Measurements from ENCODE around the gene CERS6. TPM values are rescaled to one million over a fixed set of nuclear protein-coding genes. Genes with fewer than 3 reads are reported as not detected.

Gene CERS6
- total and polyA plus RNA-seq, 2 experiments from 2014 or later = 8.3 to 16.0 TPM

DNA sequence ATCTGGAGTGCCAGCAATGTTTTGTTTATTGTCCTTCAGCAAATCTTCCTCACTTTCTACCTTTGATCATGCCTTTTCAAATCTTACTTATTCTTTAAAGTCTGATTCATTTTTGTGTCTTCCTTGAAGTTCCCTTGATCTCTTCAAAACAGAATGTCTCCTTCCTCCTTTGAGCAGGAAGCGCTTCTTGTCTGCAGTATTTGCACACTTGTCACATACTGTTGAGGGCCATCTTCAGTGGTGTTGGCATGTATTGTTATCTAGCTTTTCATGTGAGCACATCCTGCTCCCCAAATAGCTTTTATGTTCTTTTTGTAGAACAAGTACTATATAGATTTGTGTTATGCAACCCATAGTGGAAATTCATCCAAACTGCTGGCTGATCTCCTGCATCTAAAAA, 5.9 kb upstream of the CERS6 start:
- no peaks in the 10 kb centered on the region for H3K9me2 ChIP-seq (ENCODE audit: insufficient read depth)
- WGBS, 2 experiments (ENCODE audit: low coverage in 1 of 2, low lambda C conversion rate in 2 of 2, missing lambda C conversion rate in 2 of 2) = 97 to 100% methylated on average over 1 of the region's 1 CpG
- no peaks in the 10 kb centered on the region for H3K9me3 ChIP-seq (ENCODE audit: low read depth)
- TF ChIP-seq EZH2phosphoT487 (IDR thresholded peaks at IDR 0.05; ENCODE audit: insufficient read depth, low read depth) = no peak
- TF ChIP-seq EZH2 (IDR thresholded peaks at IDR 0.05; ENCODE audit: insufficient read depth, poor library complexity, severe bottlenecking) = no peak
- H3K4me3 ChIP-seq = no peak overlapping the region
- no peak overlapping the region for H3K9ac ChIP-seq
- H3K4me2 ChIP-seq (ENCODE audit: unreplicated experiment) = no peak overlapping the region
- no peak for DNase-seq
- no peaks in the 10 kb centered on the region for H3K27me3 ChIP-seq (replicated peaks; ENCODE audit: insufficient read depth)
- H3K79me2 ChIP-seq (ENCODE audit: insufficient read depth) = no peaks in the 10 kb centered on the region
- H4K20me1 ChIP-seq (ENCODE audit: insufficient read depth) = no peaks in the 10 kb centered on the region
- in situ Hi-C loops (cut with MboI) = no loop called here
- H3F3A ChIP-seq (ENCODE audit: insufficient read depth) = no peaks in the 10 kb centered on the region
- no peaks in the 10 kb centered on the region for H3K4me1 ChIP-seq (ENCODE audit: insufficient read depth)
- no peaks in the 10 kb centered on the region for H3K36me3 ChIP-seq (ENCODE audit: low read depth)
- H2AFZ ChIP-seq = no peak overlapping the region
- H3K27ac ChIP-seq = no peak overlapping the region

DNA sequence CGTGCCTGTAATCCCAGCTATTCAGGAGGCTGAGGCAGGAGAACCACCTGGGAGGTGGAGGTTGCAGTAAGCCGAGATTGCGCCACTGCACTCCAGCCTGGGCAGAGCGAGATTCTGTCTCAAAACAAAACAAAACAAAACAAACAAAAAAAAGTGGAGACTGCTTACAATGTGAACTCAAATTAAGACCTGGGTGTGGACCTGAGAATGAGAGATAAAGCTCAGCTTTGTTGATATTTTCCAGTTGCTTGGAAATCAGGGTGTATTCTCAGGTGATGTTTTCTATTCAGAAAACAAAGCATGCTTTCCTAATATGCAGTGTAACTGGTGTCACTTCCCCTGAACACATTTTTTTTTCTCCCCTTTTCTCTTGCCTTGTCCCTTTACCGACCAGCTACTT, 5.3 kb upstream of the CERS6 start:
- H2AFZ ChIP-seq = no peak overlapping the region
- H3K9me2 ChIP-seq (ENCODE audit: insufficient read depth) = no peaks in the 10 kb centered on the region
- H3K4me3 ChIP-seq = no peak overlapping the region
- H3F3A ChIP-seq (ENCODE audit: insufficient read depth) = no peaks in the 10 kb centered on the region
- TF ChIP-seq EZH2 (IDR thresholded peaks at IDR 0.05; ENCODE audit: insufficient read depth, poor library complexity, severe bottlenecking) (no peak), EZH2phosphoT487 (IDR thresholded peaks at IDR 0.05; ENCODE audit: insufficient read depth, low read depth) (no peak)
- no peaks in the 10 kb centered on the region for H3K9me3 ChIP-seq (ENCODE audit: low read depth)
- 68 to 69% methylated on average over 5 of the region's 5 CpGs for WGBS, 2 experiments (ENCODE audit: low coverage in 1 of 2, low lambda C conversion rate in 2 of 2, missing lambda C conversion rate in 2 of 2)
- no peak for DNase-seq
- no peaks in the 10 kb centered on the region for H3K27me3 ChIP-seq (replicated peaks; ENCODE audit: insufficient read depth)
- no peaks in the 10 kb centered on the region for H3K79me2 ChIP-seq (ENCODE audit: insufficient read depth)
- in situ Hi-C loops (cut with MboI) = no loop called here
- H3K9ac ChIP-seq = no peak overlapping the region
- no peaks in the 10 kb centered on the region for H4K20me1 ChIP-seq (ENCODE audit: insufficient read depth)
- no peak overlapping the region for H3K27ac ChIP-seq
- no peaks in the 10 kb centered on the region for H3K4me1 ChIP-seq (ENCODE audit: insufficient read depth)
- no peaks in the 10 kb centered on the region for H3K36me3 ChIP-seq (ENCODE audit: low read depth)
- H3K4me2 ChIP-seq (ENCODE audit: unreplicated experiment) = no peak overlapping the region

DNA sequence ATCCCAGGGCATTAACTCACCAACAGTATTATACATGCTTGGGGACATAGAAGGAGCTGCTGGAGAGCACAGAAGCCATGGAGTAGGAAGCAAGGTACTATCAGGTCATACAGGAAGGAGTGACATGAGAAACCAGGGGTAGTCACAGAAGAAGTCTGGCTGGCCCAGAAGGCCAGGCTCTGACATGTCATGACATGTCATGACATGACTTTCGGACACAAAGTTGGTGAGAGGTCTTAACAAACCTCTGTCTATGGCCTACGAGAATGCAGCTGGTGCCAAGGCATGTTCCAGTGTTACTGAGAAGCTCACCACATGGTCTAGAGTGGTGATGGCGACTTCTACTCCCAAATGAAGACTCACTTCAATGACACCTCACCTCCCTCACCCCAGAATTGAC, 3.3 kb upstream of the CERS6 start:
- Histone ChIP-seq H3K4me2 (ENCODE audit: unreplicated experiment) (no peak overlapping the region), H3K79me2 (ENCODE audit: insufficient read depth) (peaks cover 13% of the 10 kb centered on the region; the same call in 1 of the 2 replicates), H2AFZ (no peak overlapping the region), H3K4me3 (no peak overlapping the region), H3K9me2 (ENCODE audit: insufficient read depth) (no peaks in the 10 kb centered on the region), H3K36me3 (ENCODE audit: low read depth) (no peaks in the 10 kb centered on the region), H3K27ac (no peak overlapping the region), H4K20me1 (ENCODE audit: insufficient read depth) (no peaks in the 10 kb centered on the region), H3F3A (ENCODE audit: insufficient read depth) (no peaks in the 10 kb centered on the region), H3K9me3 (ENCODE audit: low read depth) (no peaks in the 10 kb centered on the region), H3K9ac (no peak overlapping the region), H3K4me1 (ENCODE audit: insufficient read depth) (0 out of 2 replicates have a peak, but pooled peaks cover under 1% of the 10 kb centered on the region), H3K27me3 (replicated peaks; ENCODE audit: insufficient read depth) (no peaks in the 10 kb centered on the region)
- in situ Hi-C loops (cut with MboI) = no loop called here
- TF ChIP-seq EZH2 (IDR thresholded peaks at IDR 0.05; ENCODE audit: insufficient read depth, poor library complexity, severe bottlenecking) = no peak
- no peak for TF ChIP-seq EZH2phosphoT487 (IDR thresholded peaks at IDR 0.05; ENCODE audit: insufficient read depth, low read depth)
- WGBS, 2 experiments (ENCODE audit: low coverage in 1 of 2, low lambda C conversion rate in 2 of 2, missing lambda C conversion rate in 2 of 2) = 75 to 86% methylated on average over 3 of the region's 3 CpGs
- no peak for DNase-seq

DNA sequence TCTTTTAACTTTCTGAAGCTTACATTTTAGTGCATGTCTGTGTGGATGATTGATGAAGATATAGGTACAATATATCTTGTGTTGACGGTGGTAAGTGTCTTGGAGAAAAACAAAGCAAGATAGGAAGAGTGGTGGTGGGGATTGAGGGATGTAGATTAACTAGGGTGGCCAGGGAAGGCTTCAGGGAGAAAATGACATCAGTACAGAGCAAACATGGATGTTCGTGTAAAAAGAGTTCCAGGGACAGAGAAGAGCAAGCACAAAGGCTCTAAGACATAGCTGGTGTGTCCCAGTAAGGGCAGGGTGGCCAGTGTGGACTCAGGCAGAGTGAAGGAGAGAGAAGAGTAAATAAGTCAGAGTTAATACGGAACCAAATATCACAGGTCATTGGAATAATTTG, 2.7 kb upstream of the CERS6 start:
- no peak for DNase-seq
- H3K27ac ChIP-seq = no peak overlapping the region
- no peak overlapping the region for H3K4me3 ChIP-seq
- in situ Hi-C loops (cut with MboI) = no loop called here
- H3K9me3 ChIP-seq (ENCODE audit: low read depth) = no peaks in the 10 kb centered on the region
- no peaks in the 10 kb centered on the region for H3K9me2 ChIP-seq (ENCODE audit: insufficient read depth)
- no peak for TF ChIP-seq EZH2phosphoT487 (IDR thresholded peaks at IDR 0.05; ENCODE audit: insufficient read depth, low read depth)
- TF ChIP-seq EZH2 (IDR thresholded peaks at IDR 0.05; ENCODE audit: insufficient read depth, poor library complexity, severe bottlenecking) = no peak
- no peaks in the 10 kb centered on the region for H4K20me1 ChIP-seq (ENCODE audit: insufficient read depth)
- no peak overlapping the region for H3K9ac ChIP-seq
- H3F3A ChIP-seq (ENCODE audit: insufficient read depth) = no peaks in the 10 kb centered on the region
- peaks cover 6% of the 10 kb centered on the region; the same call in 1 of the 2 replicates for H3K4me1 ChIP-seq (ENCODE audit: insufficient read depth)
- peaks cover 19% of the 10 kb centered on the region for H3K79me2 ChIP-seq (ENCODE audit: insufficient read depth)
- H3K36me3 ChIP-seq (ENCODE audit: low read depth) = no peaks in the 10 kb centered on the region
- WGBS, 2 experiments (ENCODE audit: low coverage in 1 of 2, low lambda C conversion rate in 2 of 2, missing lambda C conversion rate in 2 of 2) = 80 to 90% methylated on average over 3 of the region's 3 CpGs
- no peaks in the 10 kb centered on the region for H3K27me3 ChIP-seq (replicated peaks; ENCODE audit: insufficient read depth)
- no peak overlapping the region for H2AFZ ChIP-seq
- H3K4me2 ChIP-seq (ENCODE audit: unreplicated experiment) = no peak overlapping the region
